LHCN-M2 (cell line): ENCODE results near the gene OSCAR. TPM values are rescaled to one million over a fixed set of nuclear protein-coding genes. Genes with fewer than 3 reads are reported as not detected.

Source experiments
- DNase-seq: peaks from one replicate; pipeline ENCODE4 v3.0.0-alpha.2; 2012; ENCODE audit warnings: low read depth
- polyA plus RNA-seq: library from polyadenylated mRNA; unstranded; fragments of >200 nt; gene quantifications from one replicate; pipeline ENCODE4 v1.2.1, GENCODE V29; 2012; ENCODE audit warnings: missing spikeins
- total RNA-seq: library from RNA; depleted of rRNA; stranded (reverse); fragments of >200 nt; gene quantifications from 2 replicates; pipeline ENCODE4 v1.2.3, GENCODE V29; 2014; rRNA removed

The OSCAR gene
- total RNA-seq, result 0.23 and 1.5 TPM in 2 replicates
- 0.58 TPM for polyA plus RNA-seq

GRCh38 chr19:54100561-54100960 lies at the start of gene OSCAR:
Gene OSCAR, minus strand, starts transcription at chr19:54100803. Its CDS starts 11 bp downstream, at chr19:54100792.
- no peak for DNase-seq

GRCh38 chr19:54149021-54149812 lies 48.6 kb upstream of the OSCAR start:
- DNase-seq, result no peak

GRCh38 chr19:54148158-54148557 lies 47.6 kb upstream of the OSCAR start:
- DNase-seq, result no peak

GRCh38 chr19:54147676-54148075 lies 47.1 kb upstream of the OSCAR start:
- DNase-seq, result no peak

- no peak for DNase-seq
Observed at GRCh38 chr19:54145541-54146158, 45.0 kb upstream of the OSCAR start.

- no peak for DNase-seq
Observed at GRCh38 chr19:54142166-54142780, 41.7 kb upstream of the OSCAR start.

- DNase-seq, result no peak
Observed at GRCh38 chr19:54141356-54141755, 40.8 kb upstream of the OSCAR start.

GRCh38 chr19:54138489-54139256 lies 38.1 kb upstream of the OSCAR start:
- DNase-seq, result no peak

- no peak for DNase-seq
Observed at GRCh38 chr19:54137699-54138488, 37.3 kb upstream of the OSCAR start, which contains the start of gene CNOT3. Gene CNOT3, plus strand, starts transcription at chr19:54137762. Its CDS starts 5,217 bp downstream, at chr19:54142979.

GRCh38 chr19:54136864-54137698 lies 36.5 kb upstream of the OSCAR start:
- DNase-seq, result peak; percentile 100

- no peak for DNase-seq
Observed at GRCh38 chr19:54136086-54136863, 35.7 kb upstream of the OSCAR start.

GRCh38 chr19:54133957-54134590 lies 33.5 kb upstream of the OSCAR start:
- no peak for DNase-seq

- no peak for DNase-seq
Observed at GRCh38 chr19:54133312-54133956, 32.8 kb upstream of the OSCAR start.

- no peak for DNase-seq
Observed at GRCh38 chr19:54129617-54129996, 29.0 kb upstream of the OSCAR start.

- DNase-seq, result no peak
Observed at GRCh38 chr19:54128796-54129616, 28.4 kb upstream of the OSCAR start.

- no peak for DNase-seq
Observed at GRCh38 chr19:54128441-54128725, 27.8 kb upstream of the OSCAR start.

GRCh38 chr19:54127688-54128440 lies 27.3 kb upstream of the OSCAR start:
- no peak for DNase-seq
